ENCODE measurements around the gene IPPK. TPM values are rescaled to one million over a fixed set of nuclear protein-coding genes. Genes with fewer than 3 reads are reported as not detected.

IPPK gene
- total and polyA plus RNA-seq, 2 of the 4 experiments (the other 2 are of a cell fraction): 25.1 to 26.8 TPM

GRCh38 chr9:92608241-92608908 lies 61.6 kb downstream of the IPPK start:
- H3K36me3 ChIP-seq (ENCODE audit: control insufficient read depth, insufficient read depth, low read length): peaks cover 11% of the 10 kb centered on the region
- no peak overlapping the region for H2BK20ac ChIP-seq (ENCODE audit: low read depth, low read length)
- H3K27ac ChIP-seq (ENCODE audit: insufficient read depth, low read length): no peak overlapping the region
- intact Hi-C loops (cut with micrococcal nuclease): no loop called here
- H3K23ac ChIP-seq (ENCODE audit: low read depth, low read length): no peak overlapping the region
- TF ChIP-seq POLR2A (IDR thresholded peaks at IDR 0.05; ENCODE audit: low read depth, low read length): no peak
- no peak for TF ChIP-seq RFX5 (IDR thresholded peaks at IDR 0.05; ENCODE audit: low read depth, low read length)
- no peak for TF ChIP-seq CHD1 (IDR thresholded peaks at IDR 0.05; ENCODE audit: low read depth, low read length)
- TF ChIP-seq CEBPB (IDR thresholded peaks at IDR 0.05; ENCODE audit: low read depth, low read length): no peak
- TF ChIP-seq MAZ (IDR thresholded peaks at IDR 0.05; ENCODE audit: borderline replicate concordance, low read depth, low read length): no peak
- no peak for TF ChIP-seq BHLHE40 (IDR thresholded peaks at IDR 0.05; ENCODE audit: low read depth, low read length)
- no peak for TF ChIP-seq MXI1 (IDR thresholded peaks at IDR 0.05; ENCODE audit: borderline replicate concordance, low read depth, low read length)
- no peak for TF ChIP-seq NFE2L2 (IDR thresholded peaks at IDR 0.05; ENCODE audit: low read depth, low read length)
- TF ChIP-seq SMC3 (IDR thresholded peaks at IDR 0.05; ENCODE audit: low read depth, low read length): no peak
- TF ChIP-seq, protein P1, sequence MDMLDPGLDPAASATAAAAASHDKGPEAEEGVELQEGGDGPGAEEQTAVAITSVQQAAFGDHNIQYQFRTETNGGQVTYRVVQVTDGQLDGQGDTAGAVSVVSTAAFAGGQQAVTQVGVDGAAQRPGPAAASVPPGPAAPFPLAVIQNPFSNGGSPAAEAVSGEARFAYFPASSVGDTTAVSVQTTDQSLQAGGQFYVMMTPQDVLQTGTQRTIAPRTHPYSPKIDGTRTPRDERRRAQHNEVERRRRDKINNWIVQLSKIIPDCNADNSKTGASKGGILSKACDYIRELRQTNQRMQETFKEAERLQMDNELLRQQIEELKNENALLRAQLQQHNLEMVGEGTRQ (IDR thresholded peaks at IDR 0.05; ENCODE audit: low read depth, low read length): no peak
- no peaks in the 10 kb centered on the region; the same call in 1 of the 2 replicates for H3K9me3 ChIP-seq (ENCODE audit: control insufficient read depth, insufficient read depth, low read length)
- BruUV-seq (replicated peaks): no TSS peak
- H4K20me1 ChIP-seq (ENCODE audit: insufficient read depth, low read length): no peaks in the 10 kb centered on the region
- H2AK9ac ChIP-seq (replicated peaks; ENCODE audit: low read depth, low read length, poor library complexity): no peak overlapping the region
- H4K91ac ChIP-seq (ENCODE audit: insufficient read depth, low read depth, low read length): no peak overlapping the region
- ATAC-seq (ENCODE audit: low read depth): no peak
- 80% methylated on average over 1 of the region's 10 CpGs; no CpG with 5 or more reads in 1 of the 2 experiments for WGBS, 2 experiments (ENCODE audit: extremely low coverage in 2 of 2, insufficient read length in 1 of 2)
- H2AFZ ChIP-seq (replicated peaks; ENCODE audit: low read length, poor library complexity): peak overlapping the region; percentile 55
- H3K4me2 ChIP-seq (ENCODE audit: low read depth, low read length): no peak overlapping the region; the same call in 1 of the 2 replicates
- H2AK5ac ChIP-seq (ENCODE audit: low read depth, low read length): no peak overlapping the region
- no peak overlapping the region for H3K14ac ChIP-seq (replicated peaks; ENCODE audit: low read depth, low read length)
- no peak overlapping the region for H3K9ac ChIP-seq (ENCODE audit: low read depth, low read length)
- dilution Hi-C loops (cut with HindIII; ENCODE audit: low sequenced_read_pairs, unreplicated experiment): no loop called here
- H4K8ac ChIP-seq (ENCODE audit: low read depth in 2 of 2, low read length in 2 of 2): no peak overlapping the region
- in situ Hi-C loops (cut with MboI; ENCODE audit: low sequenced_read_pairs): no loop called here
- no peak for DNase-seq
- no peak overlapping the region for H3K4ac ChIP-seq (ENCODE audit: low read depth, low read length)
- H3K4me1 ChIP-seq (ENCODE audit: control insufficient read depth, insufficient read depth, low read length): peaks cover 3% of the 10 kb centered on the region
- 0 out of 2 replicates have a peak overlapping the region, but pooled peaks have one; percentile 37 for H4K5ac ChIP-seq (ENCODE audit: low read depth, low read length)
- CTCF ChIA-PET: interaction anchor here (0.9 kb wide), 1 partner anchor 249 kb away, joined by 3 read pairs; no protein-coding TSS in a partner anchor
- H3K9me1 ChIP-seq (ENCODE audit: insufficient read depth, low read length): peaks cover 9% of the 10 kb centered on the region
- H2BK5ac ChIP-seq (ENCODE audit: low read depth, low read length, poor library complexity, severe bottlenecking): no peak overlapping the region
- no peaks in the 10 kb centered on the region for H3K79me1 ChIP-seq (ENCODE audit: low read depth in 1 of 2, low read length in 2 of 2)
- POLR2A ChIA-PET (ENCODE audit: unreplicated experiment): no interaction called here
- no peak overlapping the region for H2BK15ac ChIP-seq (ENCODE audit: low read depth, low read length)
- no peak overlapping the region for H3K18ac ChIP-seq (ENCODE audit: low read depth, low read length)
- no peak overlapping the region for H2BK120ac ChIP-seq (ENCODE audit: low read depth, low read length)
- H3K4me3 ChIP-seq (ENCODE audit: insufficient read depth, low read depth, low read length): no peak overlapping the region
- H3K56ac ChIP-seq (ENCODE audit: extremely low read depth, insufficient read depth, low read length): no peak overlapping the region
- H3K27me3 ChIP-seq (ENCODE audit: control insufficient read depth, insufficient read depth, low read length): no peaks in the 10 kb centered on the region
